ENCODE data around the gene ADCY10.

GRCh38 chr1:167854184-167854583, 59.8 kb downstream of the ADCY10 start:
- TF ChIP-seq POLR2AphosphoS5 (IDR thresholded peaks at IDR 0.05; ENCODE audit: borderline replicate concordance, low read depth, low read length) (no peak), EZH2 (IDR thresholded peaks at IDR 0.05) (no peak), FOXP2 (optimal IDR thresholded peaks at IDR 0.05; ENCODE audit: control extremely low read depth, extremely low read length, insufficient read depth) (no peak)
